ENCODE data around the gene RAB33B. TPM values are rescaled to one million over a fixed set of nuclear protein-coding genes. Genes with fewer than 3 reads are reported as not detected.
A peak's percentile ranks its signal among the peaks of the same experiment; 100 is the strongest.

The RAB33B gene
- total and polyA plus RNA-seq, 9 of the 15 experiments (the other 6 are each of a cell fraction or from before 2014, with no cell fraction given), result 1.7 to 3.7 (median 3.0) TPM

- TF ChIP-seq FOXK2 (conservative IDR thresholded peaks at IDR 0.05 in 1 of 2, IDR thresholded peaks at IDR 0.05 in 1 of 2; ENCODE audit: low read depth in 2 of 2) (peak in 1 of 2 experiments; percentile 57; a peak in 2 of 4 replicates), CBX2 (IDR thresholded peaks at IDR 0.05; ENCODE audit: insufficient read depth, low read length, poor library complexity, severe bottlenecking) (no peak), POLR2H (tag; IDR thresholded peaks at IDR 0.05; ENCODE audit: low read depth) (peak; percentile 75), ZNF511 (CRISPR knock-in tag; IDR thresholded peaks at IDR 0.05) (peak; percentile 89), GABPB2 (CRISPR knock-in tag; conservative IDR thresholded peaks at IDR 0.05) (no peak), POLR2AphosphoS5 (IDR thresholded peaks at IDR 0.05; ENCODE audit: control insufficient read depth, insufficient read depth, low read depth, low read length) (peak; percentile 72), SMARCA5 (IDR thresholded peaks at IDR 0.05) (0 out of 2 replicates have a peak, but pooled peaks have one; percentile 44), KHSRP (IDR thresholded peaks at IDR 0.05) (no peak), ZNF274 (IDR thresholded peaks at IDR 0.05; ENCODE audit: borderline replicate concordance, low read depth, low read length) (no peak), MAFK (IDR thresholded peaks at IDR 0.05; ENCODE audit: low read length) (peak; percentile 14), CBFB (CRISPR knock-in tag; IDR thresholded peaks at IDR 0.05) (0 out of 2 replicates have a peak, but pooled peaks have one; percentile 83), ZNF316 (IDR thresholded peaks at IDR 0.05) (no peak), ZNF121 (CRISPR knock-in tag; conservative IDR thresholded peaks at IDR 0.05) (no peak), CBFA2T3 (IDR thresholded peaks at IDR 0.05) (no peak), BRD9 (IDR thresholded peaks at IDR 0.05; ENCODE audit: low read depth, partially characterized antibody) (no peak), SMAD2 (IDR thresholded peaks at IDR 0.05; ENCODE audit: low read depth, low read length) (no peak), CHAMP1 (IDR thresholded peaks at IDR 0.05) (no peak), WHSC1 (IDR thresholded peaks at IDR 0.05; ENCODE audit: low read length) (no peak), ZFX (CRISPR knock-in tag; IDR thresholded peaks at IDR 0.05) (peak; percentile 95), ZNF740 (CRISPR knock-in tag; IDR thresholded peaks at IDR 0.05) (peak; percentile 56; the same call in 1 of the 2 replicates), ZNF740 (tag; IDR thresholded peaks at IDR 0.05) (no peak), ZNF764 (CRISPR knock-in tag; IDR thresholded peaks at IDR 0.05; ENCODE audit: low read depth) (no peak), ZNF717 (CRISPR knock-in tag; IDR thresholded peaks at IDR 0.05) (no peak), JUN (IDR thresholded peaks at IDR 0.05; ENCODE audit: borderline replicate concordance, low read depth, low read length) (no peak), JUN (CRISPR knock-in tag; IDR thresholded peaks at IDR 0.05; ENCODE audit: borderline replicate concordance) (no peak; the same call in 1 of the 2 replicates), MLLT1 (IDR thresholded peaks at IDR 0.05) (no peak)
Observed at GRCh38 chr4:139453371-139454110, 380 bp upstream of the RAB33B start (continued).

Data from K562 (cell line).